Activated CD8-positive, alpha-beta memory T cell treated with anti-CD3 and anti-CD28 coated beads, Interleukin-2, amount 50 U/mL, for 24 hours (primary cell): Measurements from ENCODE around the gene NOXA1.

Experiments used
- DNase-seq: peaks from one replicate; pipeline ENCODE4 v3.0.0-alpha.2; 2020; ENCODE audit errors: extremely low read depth

NOXA1 gene

GRCh38 chr9:137387114-137387890, 35.9 kb upstream of the NOXA1 start:
- no peak for DNase-seq

GRCh38 chr9:137387891-137388560, 35.2 kb upstream of the NOXA1 start:
- no peak for DNase-seq

- DNase-seq, result no peak
Observed at GRCh38 chr9:137388589-137389427, 34.4 kb upstream of the NOXA1 start.

- DNase-seq, result no peak
Observed at GRCh38 chr9:137389428-137389746, 33.8 kb upstream of the NOXA1 start.

GRCh38 chr9:137390553-137391410, 32.4 kb upstream of the NOXA1 start:
- DNase-seq, result no peak

- DNase-seq, result no peak
Observed at GRCh38 chr9:137391411-137391754, 31.8 kb upstream of the NOXA1 start.

- DNase-seq, result no peak
Observed at GRCh38 chr9:137392232-137393007, 30.8 kb upstream of the NOXA1 start.

GRCh38 chr9:137393176-137394150, 29.7 kb upstream of the NOXA1 start:
- no peak for DNase-seq

- no peak for DNase-seq
Observed at GRCh38 chr9:137394866-137395665, 28.1 kb upstream of the NOXA1 start.

GRCh38 chr9:137395666-137396010, 27.6 kb upstream of the NOXA1 start:
- DNase-seq, result no peak

- no peak for DNase-seq
Observed at GRCh38 chr9:137396227-137396626, 27.0 kb upstream of the NOXA1 start.

GRCh38 chr9:137396634-137397367, 26.4 kb upstream of the NOXA1 start:
- no peak for DNase-seq

GRCh38 chr9:137397675-137398423, 25.3 kb upstream of the NOXA1 start:
- no peak for DNase-seq

GRCh38 chr9:137398561-137399468, 24.4 kb upstream of the NOXA1 start:
- DNase-seq, result no peak

GRCh38 chr9:137402746-137403145, 20.4 kb upstream of the NOXA1 start:
- no peak for DNase-seq

GRCh38 chr9:137403269-137403668, 19.9 kb upstream of the NOXA1 start:
- no peak for DNase-seq
